Activated naive CD4-positive, alpha-beta T cell treated with anti-CD3 and anti-CD28 coated beads for 36 hours (primary cell): ENCODE data around the gene TGM6. TPM values are rescaled to one million over a fixed set of nuclear protein-coding genes. Genes with fewer than 3 reads are reported as not detected.

Experiments
- CTCF ChIA-PET: fragments of 350-600 bp; sonication (Branson Sonifier 250); formaldehyde crosslinking; loops from one replicate; lab custom pipeline; 2021; ENCODE audit warnings: antibody characterized with exemption; lab: Charles Lee
- DNase-seq: peaks from one replicate; pipeline ENCODE4 v3.0.0-alpha.2; 2020
- H3K27ac Mint-ChIP-seq: one replicate; pipeline ENCODE4 v1.8.0; 2021; ENCODE audit warnings: mild to moderate bottlenecking, mixed read lengths
- H3K27me3 Mint-ChIP-seq: one replicate; pipeline ENCODE4 v1.8.0; 2021; ENCODE audit warnings: low read depth, mixed read lengths
- H3K36me3 Mint-ChIP-seq: one replicate; pipeline ENCODE4 v1.8.0; 2021; ENCODE audit warnings: low read depth, mixed read lengths
- H3K4me1 Mint-ChIP-seq: one replicate; pipeline ENCODE4 v1.8.0; 2021; ENCODE audit warnings: low read depth, mixed read lengths
- H3K4me3 Mint-ChIP-seq: one replicate; pipeline ENCODE4 v1.8.0; 2021; ENCODE audit warnings: mild to moderate bottlenecking, moderate library complexity, mixed read lengths
- H3K9me3 Mint-ChIP-seq: one replicate; pipeline ENCODE4 v1.8.0; 2021; ENCODE audit warnings: mixed read lengths
- intact Hi-C: fragments of 100-400 bp; cut with micrococcal nuclease; formaldehyde crosslinking; loops from one replicate; pipeline ENCODE4 v1.15.1; 2023
- total RNA-seq, 2 experiments: library from RNA; stranded (reverse); gene quantifications; one replicate each; pipeline ENCODE4 v1.2.3, GENCODE V29; 2021

TGM6 gene
- total RNA-seq, 2 experiments from 2014 or later: not detected

DNA sequence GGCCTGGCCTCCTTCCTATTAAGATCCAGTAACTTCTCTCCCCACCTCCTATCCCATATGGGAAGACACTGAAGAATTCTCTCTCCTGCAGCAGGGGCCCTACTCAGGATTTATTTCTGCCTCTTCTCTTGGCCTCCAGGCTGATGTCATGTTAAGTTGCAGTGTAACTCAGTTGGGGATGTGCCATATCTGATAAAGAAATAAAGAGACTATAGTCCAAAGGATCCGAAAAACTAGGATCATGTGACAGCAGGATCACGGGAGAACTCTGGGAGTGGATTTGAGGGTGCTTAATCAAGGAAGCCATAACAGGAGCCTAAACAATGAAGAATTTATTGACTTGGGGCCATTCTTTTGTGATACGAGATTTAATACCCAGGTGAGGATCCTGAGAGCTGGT is 38.5 kb upstream of the TGM6 start:
- CTCF ChIA-PET: no interaction called here
- H3K36me3 Mint-ChIP-seq: no peaks in the 10 kb centered on the region
- DNase-seq: no peak
- intact Hi-C loops: no loop called here
- no peaks in the 10 kb centered on the region for H3K4me1 Mint-ChIP-seq
- H3K9me3 Mint-ChIP-seq: no peaks in the 10 kb centered on the region
- no peak overlapping the region for H3K27ac Mint-ChIP-seq
- peaks cover 3% of the 10 kb centered on the region for H3K27me3 Mint-ChIP-seq
- no peak overlapping the region for H3K4me3 Mint-ChIP-seq

DNA sequence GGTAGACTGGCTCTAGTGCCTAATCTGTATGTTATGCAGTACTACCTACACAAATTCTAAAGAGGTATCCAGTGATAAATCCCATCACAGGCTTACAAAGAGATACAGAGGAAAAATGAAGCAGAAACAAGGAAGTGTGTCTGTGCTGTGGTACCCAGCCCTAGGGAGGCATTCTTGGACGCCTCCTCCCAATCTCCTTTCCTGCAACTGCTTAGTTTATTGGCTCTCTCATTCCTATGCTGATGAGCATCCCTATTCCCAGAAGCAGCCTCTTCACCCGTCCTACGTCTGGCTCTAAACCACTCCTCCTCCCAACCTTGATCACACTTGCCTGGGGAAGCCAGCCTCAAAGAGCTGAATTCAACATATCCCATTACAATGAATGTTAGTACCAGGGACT is 34.5 kb upstream of the TGM6 start:
- intact Hi-C loops: loop anchor here (2.0 to 5.0 kb wide), 2 partner anchors 381 to 544 kb away; no protein-coding TSS in a partner anchor
- peaks cover 5% of the 10 kb centered on the region for H3K27me3 Mint-ChIP-seq
- no peak overlapping the region for H3K4me3 Mint-ChIP-seq
- H3K27ac Mint-ChIP-seq: no peak overlapping the region
- H3K4me1 Mint-ChIP-seq: no peaks in the 10 kb centered on the region
- no peak for DNase-seq
- H3K36me3 Mint-ChIP-seq: no peaks in the 10 kb centered on the region
- CTCF ChIA-PET: interaction anchor here (1.9 kb wide), 1 partner anchor 17 kb away, joined by 5 read pairs; no protein-coding TSS in a partner anchor
- no peaks in the 10 kb centered on the region for H3K9me3 Mint-ChIP-seq

DNA sequence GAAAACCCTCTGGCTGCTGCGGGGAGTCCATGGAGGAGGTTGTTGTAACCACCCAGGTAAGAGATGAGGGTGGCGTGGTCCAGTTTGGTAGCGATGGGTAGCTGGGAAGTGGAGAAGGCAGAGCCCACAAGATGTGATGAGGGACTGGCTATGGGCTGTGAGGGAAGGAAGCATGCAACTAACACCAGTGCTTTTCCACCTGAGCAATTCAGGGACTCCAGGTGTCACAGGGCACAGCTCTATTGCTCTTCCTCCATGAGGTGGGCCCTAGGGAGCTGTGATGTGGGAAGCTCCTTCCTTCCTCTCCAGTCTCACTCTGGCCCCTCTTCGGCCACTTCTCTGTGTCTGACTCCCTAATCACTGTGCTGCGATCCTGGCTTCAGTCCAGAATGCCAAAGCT is 32.4 kb upstream of the TGM6 start:
- DNase-seq: no peak
- Mint-ChIP-seq H3K27ac (no peak overlapping the region), H3K4me1 (no peaks in the 10 kb centered on the region), H3K36me3 (no peaks in the 10 kb centered on the region), H3K9me3 (no peaks in the 10 kb centered on the region), H3K4me3 (no peak overlapping the region), H3K27me3 (peaks cover 8% of the 10 kb centered on the region)
- CTCF ChIA-PET: interaction anchor here (0.6 to 1.9 kb wide), 4 partner anchors 98 to 141 kb away, joined by 3 to 6 read pairs (median 5); no protein-coding TSS in a partner anchor
- intact Hi-C loops: loop anchor here (5.0 kb wide), 1 partner anchor 546 kb away; no protein-coding TSS in a partner anchor

GRCh38 chr20:2349801-2350200 is 30.9 kb upstream of the TGM6 start:
- intact Hi-C loops: loop anchor here (5.0 kb wide), 1 partner anchor 548 kb away; no protein-coding TSS in a partner anchor
- no peak overlapping the region for H3K4me3 Mint-ChIP-seq
- no peak for DNase-seq
- H3K4me1 Mint-ChIP-seq: no peaks in the 10 kb centered on the region
- no peaks in the 10 kb centered on the region for H3K9me3 Mint-ChIP-seq
- H3K27ac Mint-ChIP-seq: no peak overlapping the region
- CTCF ChIA-PET: interaction anchor here (0.6 to 1.9 kb wide), 6 partner anchors 23 to 469 kb away, joined by 3 to 7 read pairs (median 4); no protein-coding TSS in a partner anchor
- no peaks in the 10 kb centered on the region for H3K36me3 Mint-ChIP-seq
- H3K27me3 Mint-ChIP-seq: peaks cover 13% of the 10 kb centered on the region

GRCh38 chr20:2350606-2351005 is 30.1 kb upstream of the TGM6 start:
- Mint-ChIP-seq H3K27ac (no peak overlapping the region), H3K4me3 (no peak overlapping the region), H3K27me3 (peaks cover 12% of the 10 kb centered on the region), H3K4me1 (no peaks in the 10 kb centered on the region), H3K36me3 (no peaks in the 10 kb centered on the region), H3K9me3 (no peaks in the 10 kb centered on the region)
- CTCF ChIA-PET: interaction anchor here (0.7 to 1.9 kb wide), 4 partner anchors 22 to 171 kb away, joined by 3 to 7 read pairs (median 4); no protein-coding TSS in a partner anchor
- DNase-seq: no peak
- intact Hi-C loops: loop anchor here (1.0 kb wide), 1 partner anchor 324 kb away; no protein-coding TSS in a partner anchor

DNA sequence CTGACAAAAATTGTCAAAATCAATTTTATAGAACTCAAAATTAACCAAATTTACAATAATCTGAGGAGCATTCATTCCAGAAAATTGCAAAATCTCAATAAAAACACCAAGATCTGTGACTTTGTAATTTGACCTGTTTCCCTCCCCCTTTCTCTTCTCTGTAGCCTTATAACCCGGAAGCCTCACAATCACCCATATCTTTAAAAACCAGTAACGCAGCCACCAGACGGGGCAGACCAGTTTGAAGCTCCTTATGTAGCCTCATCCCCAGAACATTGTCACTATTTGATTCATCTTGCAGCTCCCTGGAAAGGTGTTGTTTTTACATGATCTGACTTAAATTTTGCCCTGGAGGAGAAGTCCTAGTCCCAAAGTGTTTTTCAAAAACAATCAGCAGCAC is 27.5 kb upstream of the TGM6 start:
- no peak overlapping the region for H3K27ac Mint-ChIP-seq
- H3K4me3 Mint-ChIP-seq: no peak overlapping the region
- CTCF ChIA-PET: interaction anchor here (0.6 kb wide), 1 partner anchor 97 kb away, joined by 3 read pairs; no protein-coding TSS in a partner anchor
- DNase-seq: no peak
- intact Hi-C loops: no loop called here
- no peaks in the 10 kb centered on the region for H3K36me3 Mint-ChIP-seq
- no peaks in the 10 kb centered on the region for H3K9me3 Mint-ChIP-seq
- peaks cover 8% of the 10 kb centered on the region for H3K27me3 Mint-ChIP-seq
- no peaks in the 10 kb centered on the region for H3K4me1 Mint-ChIP-seq

GRCh38 chr20:2357114-2357513 is 23.6 kb upstream of the TGM6 start:
- Mint-ChIP-seq H3K4me1 (no peaks in the 10 kb centered on the region), H3K9me3 (peaks cover 17% of the 10 kb centered on the region), H3K36me3 (no peaks in the 10 kb centered on the region), H3K27ac (no peak overlapping the region), H3K4me3 (no peak overlapping the region), H3K27me3 (peaks cover 15% of the 10 kb centered on the region)
- intact Hi-C loops: no loop called here
- DNase-seq: no peak
- CTCF ChIA-PET: interaction anchor here (0.6 to 1.5 kb wide), 3 partner anchors 30 to 268 kb away, joined by 3 to 6 read pairs (median 3); no protein-coding TSS in a partner anchor

DNA sequence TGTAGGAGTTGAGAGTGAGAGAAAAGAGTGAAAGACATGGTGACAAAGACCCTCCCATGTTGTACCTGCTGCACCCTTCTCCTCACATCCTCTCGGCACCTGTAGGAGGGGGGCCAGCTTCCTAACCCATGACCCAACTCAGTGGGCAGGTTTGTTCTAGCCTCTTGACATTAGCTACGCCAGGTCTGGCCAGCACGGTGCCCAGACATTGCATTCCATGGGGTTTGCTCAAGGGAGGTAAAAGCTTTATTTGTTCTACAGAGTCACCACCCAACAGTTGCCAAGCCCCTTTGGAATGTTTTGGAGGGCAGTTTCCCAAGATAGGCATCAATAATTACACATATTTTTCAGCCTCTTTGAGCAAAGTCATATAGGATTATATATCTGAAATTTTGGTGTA is 22.7 kb upstream of the TGM6 start:
- Mint-ChIP-seq H3K4me1 (no peaks in the 10 kb centered on the region), H3K9me3 (peaks cover 17% of the 10 kb centered on the region), H3K27me3 (peaks cover 15% of the 10 kb centered on the region), H3K27ac (no peak overlapping the region), H3K4me3 (no peak overlapping the region), H3K36me3 (no peaks in the 10 kb centered on the region)
- intact Hi-C loops: no loop called here
- CTCF ChIA-PET: no interaction called here
- DNase-seq: no peak

DNA sequence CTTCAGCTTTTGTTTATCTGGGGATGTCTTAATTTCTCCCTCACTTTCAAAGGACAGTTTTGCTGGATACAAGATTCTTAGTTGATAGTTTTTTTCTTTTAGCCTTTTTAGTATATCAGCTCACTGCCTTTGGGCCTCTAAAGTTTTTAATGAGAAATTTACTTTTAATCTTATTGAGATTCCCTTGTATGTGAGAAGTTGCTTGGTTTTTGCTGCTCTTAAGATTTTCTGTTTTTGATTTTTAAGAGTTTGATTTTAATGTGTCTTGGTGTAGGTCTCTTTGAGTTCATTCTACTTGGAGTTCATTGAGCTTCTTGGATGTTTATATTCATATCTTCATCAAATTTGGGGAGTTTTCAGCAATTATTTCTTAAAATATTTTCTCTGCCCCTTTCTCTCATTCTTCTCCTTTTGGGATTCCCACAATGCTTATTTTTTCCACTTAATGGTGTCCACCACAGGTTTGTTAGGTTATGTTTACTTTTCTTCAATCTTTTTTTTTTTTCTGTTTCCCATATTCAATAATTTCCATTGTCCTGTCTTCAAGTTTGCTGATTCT is 19.6 kb upstream of the TGM6 start:
- intact Hi-C loops: no loop called here
- H3K4me3 Mint-ChIP-seq: no peak overlapping the region
- CTCF ChIA-PET: interaction anchor here (0.6 kb wide), 2 partner anchors 124 to 751 kb away, joined by 3 read pairs; no protein-coding TSS in a partner anchor
- DNase-seq: no peak
- H3K27me3 Mint-ChIP-seq: peaks cover 10% of the 10 kb centered on the region
- no peak overlapping the region for H3K27ac Mint-ChIP-seq
- no peaks in the 10 kb centered on the region for H3K36me3 Mint-ChIP-seq
- peaks cover 17% of the 10 kb centered on the region for H3K9me3 Mint-ChIP-seq
- no peaks in the 10 kb centered on the region for H3K4me1 Mint-ChIP-seq

GRCh38 chr20:2363187-2363586 is 17.5 kb upstream of the TGM6 start:
- Mint-ChIP-seq H3K4me1 (no peaks in the 10 kb centered on the region), H3K36me3 (no peaks in the 10 kb centered on the region), H3K4me3 (no peak overlapping the region), H3K27ac (no peak overlapping the region), H3K9me3 (peaks cover 17% of the 10 kb centered on the region), H3K27me3 (peaks cover 16% of the 10 kb centered on the region)
- CTCF ChIA-PET: interaction anchor here (1.8 kb wide), 1 partner anchor 16 kb away, joined by 5 read pairs; no protein-coding TSS in a partner anchor
- DNase-seq: no peak
- intact Hi-C loops: no loop called here

DNA sequence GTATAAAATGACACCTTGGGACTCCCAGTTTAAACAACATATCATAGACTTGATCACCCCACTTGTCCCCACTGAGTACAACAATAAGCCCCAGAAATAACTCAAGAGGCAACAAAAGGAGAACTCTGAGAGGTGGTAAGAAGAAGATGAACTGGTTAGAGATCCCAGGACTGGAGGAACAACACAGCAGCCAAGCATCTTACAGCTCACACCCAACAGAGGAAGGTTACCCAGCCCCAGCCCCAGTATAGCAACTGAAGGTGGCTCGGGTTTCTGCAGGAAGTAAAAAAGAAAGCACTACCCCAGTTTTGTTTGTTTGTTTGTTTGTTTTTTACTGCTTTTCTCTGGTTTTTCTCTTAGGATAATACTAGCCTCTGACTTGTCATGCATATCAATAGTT is 17.1 kb upstream of the TGM6 start:
- Mint-ChIP-seq H3K27ac (no peak overlapping the region), H3K9me3 (peaks cover 17% of the 10 kb centered on the region), H3K4me3 (no peak overlapping the region), H3K36me3 (no peaks in the 10 kb centered on the region), H3K27me3 (peaks cover 16% of the 10 kb centered on the region), H3K4me1 (no peaks in the 10 kb centered on the region)
- DNase-seq: no peak
- CTCF ChIA-PET: interaction anchor here (1.8 kb wide), 1 partner anchor 17 kb away, joined by 5 read pairs; no protein-coding TSS in a partner anchor
- intact Hi-C loops: no loop called here

- Mint-ChIP-seq H3K36me3 (no peaks in the 10 kb centered on the region), H3K27ac (no peak overlapping the region), H3K4me3 (no peak overlapping the region), H3K9me3 (peaks cover 18% of the 10 kb centered on the region), H3K4me1 (no peaks in the 10 kb centered on the region), H3K27me3 (peaks cover 16% of the 10 kb centered on the region)
- no peak for DNase-seq
- CTCF ChIA-PET: no interaction called here
- intact Hi-C loops: no loop called here
These were observed 16.7 kb upstream of the TGM6 start for GRCh38 chr20:2364044-2364443.

GRCh38 chr20:2365091-2365490 is 15.6 kb upstream of the TGM6 start:
- H3K36me3 Mint-ChIP-seq: no peaks in the 10 kb centered on the region
- no peaks in the 10 kb centered on the region for H3K4me1 Mint-ChIP-seq
- H3K9me3 Mint-ChIP-seq: peaks cover 16% of the 10 kb centered on the region
- peaks cover 18% of the 10 kb centered on the region for H3K27me3 Mint-ChIP-seq
- no peak for DNase-seq
- no peak overlapping the region for H3K27ac Mint-ChIP-seq
- intact Hi-C loops: no loop called here
- H3K4me3 Mint-ChIP-seq: no peak overlapping the region
- CTCF ChIA-PET: interaction anchor here (0.8 kb wide), 1 partner anchor 88 kb away, joined by 3 read pairs; no protein-coding TSS in a partner anchor
